22Rv1 (cell line): ENCODE data around the gene ERCC2.

Source experiments
- H3K27ac ChIP-seq: fragments of 450-650 bp; 2 replicates; pipeline ENCODE4 v1.5.1; 2017
- ZFX ChIP-seq: fragments of 450-650 bp; IDR thresholded peaks from 2 replicates; pipeline ENCODE4 v1.6.1; 2017; ENCODE audit warnings: antibody characterized with exemption, borderline replicate concordance
- TF ChIP-seq, protein P1 (sequence below): fragments of 450-650 bp; IDR thresholded peaks from 2 replicates; pipeline ENCODE4 v1.5.1; 2017; ENCODE audit warnings: mild to moderate bottlenecking

Gene ERCC2

GRCh38 chr19:45352914-45353796 is 17.2 kb downstream of the ERCC2 start:
- TF ChIP-seq, protein P1, sequence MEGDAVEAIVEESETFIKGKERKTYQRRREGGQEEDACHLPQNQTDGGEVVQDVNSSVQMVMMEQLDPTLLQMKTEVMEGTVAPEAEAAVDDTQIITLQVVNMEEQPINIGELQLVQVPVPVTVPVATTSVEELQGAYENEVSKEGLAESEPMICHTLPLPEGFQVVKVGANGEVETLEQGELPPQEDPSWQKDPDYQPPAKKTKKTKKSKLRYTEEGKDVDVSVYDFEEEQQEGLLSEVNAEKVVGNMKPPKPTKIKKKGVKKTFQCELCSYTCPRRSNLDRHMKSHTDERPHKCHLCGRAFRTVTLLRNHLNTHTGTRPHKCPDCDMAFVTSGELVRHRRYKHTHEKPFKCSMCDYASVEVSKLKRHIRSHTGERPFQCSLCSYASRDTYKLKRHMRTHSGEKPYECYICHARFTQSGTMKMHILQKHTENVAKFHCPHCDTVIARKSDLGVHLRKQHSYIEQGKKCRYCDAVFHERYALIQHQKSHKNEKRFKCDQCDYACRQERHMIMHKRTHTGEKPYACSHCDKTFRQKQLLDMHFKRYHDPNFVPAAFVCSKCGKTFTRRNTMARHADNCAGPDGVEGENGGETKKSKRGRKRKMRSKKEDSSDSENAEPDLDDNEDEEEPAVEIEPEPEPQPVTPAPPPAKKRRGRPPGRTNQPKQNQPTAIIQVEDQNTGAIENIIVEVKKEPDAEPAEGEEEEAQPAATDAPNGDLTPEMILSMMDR: no peak
- TF ChIP-seq ZFX: no peak
- no peak overlapping the region for H3K27ac ChIP-seq

- TF ChIP-seq ZFX: no peak
- TF ChIP-seq, protein P1: no peak
- no peak overlapping the region for H3K27ac ChIP-seq
Observed at GRCh38 chr19:45352471-45352870, 17.9 kb downstream of the ERCC2 start.

DNA sequence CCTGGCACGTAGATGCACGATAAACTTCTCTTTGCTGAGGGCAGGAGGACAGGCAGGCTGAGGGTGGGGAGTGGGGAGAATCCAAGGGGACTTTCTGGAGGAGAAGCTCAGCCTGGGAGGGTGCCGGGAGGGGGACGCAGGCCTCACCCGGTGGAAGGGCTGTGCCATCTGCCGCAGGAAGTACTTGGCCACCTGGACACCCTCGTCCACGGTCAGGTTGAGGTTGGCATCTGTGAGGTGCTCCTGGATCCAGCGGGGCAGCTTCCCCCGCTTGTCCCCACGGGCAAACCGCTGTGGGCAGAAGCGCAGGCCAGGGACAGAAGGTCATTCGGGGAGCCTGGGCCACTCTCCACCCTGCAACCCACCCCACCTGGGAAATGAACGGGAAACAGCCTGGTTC is 18.3 kb downstream of the ERCC2 start:
- no peak for TF ChIP-seq ZFX
- TF ChIP-seq, protein P1: no peak
- no peak overlapping the region for H3K27ac ChIP-seq

DNA sequence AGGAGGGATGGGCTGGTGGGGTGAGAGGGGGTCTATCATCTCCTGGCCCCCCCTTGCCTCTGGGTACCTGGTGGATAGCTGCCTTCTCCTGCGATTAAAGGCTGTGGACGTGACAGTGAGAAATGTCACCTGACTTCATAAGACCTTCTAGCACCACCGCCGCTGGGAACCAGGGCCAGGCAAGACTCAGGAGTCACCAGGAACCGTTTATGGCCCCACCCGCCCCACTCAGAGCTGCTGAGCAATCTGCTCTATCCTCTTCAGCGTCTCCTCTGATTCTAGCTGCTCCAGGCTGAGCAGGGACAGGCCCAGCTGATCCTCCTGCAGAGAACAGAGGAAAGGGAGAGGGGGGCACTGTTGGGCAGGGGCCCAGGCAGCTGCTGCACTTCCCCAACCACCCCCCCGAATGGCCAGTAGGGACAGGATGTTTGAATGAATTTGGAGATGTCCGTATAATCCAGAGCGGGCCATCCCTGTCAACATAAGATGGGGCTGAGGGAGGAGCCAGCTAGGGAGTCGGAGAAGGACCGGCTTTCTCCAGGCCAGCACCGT is 18.9 kb downstream of the ERCC2 start:
- no peak overlapping the region for H3K27ac ChIP-seq
- no peak for TF ChIP-seq ZFX
- TF ChIP-seq, protein P1: no peak

DNA sequence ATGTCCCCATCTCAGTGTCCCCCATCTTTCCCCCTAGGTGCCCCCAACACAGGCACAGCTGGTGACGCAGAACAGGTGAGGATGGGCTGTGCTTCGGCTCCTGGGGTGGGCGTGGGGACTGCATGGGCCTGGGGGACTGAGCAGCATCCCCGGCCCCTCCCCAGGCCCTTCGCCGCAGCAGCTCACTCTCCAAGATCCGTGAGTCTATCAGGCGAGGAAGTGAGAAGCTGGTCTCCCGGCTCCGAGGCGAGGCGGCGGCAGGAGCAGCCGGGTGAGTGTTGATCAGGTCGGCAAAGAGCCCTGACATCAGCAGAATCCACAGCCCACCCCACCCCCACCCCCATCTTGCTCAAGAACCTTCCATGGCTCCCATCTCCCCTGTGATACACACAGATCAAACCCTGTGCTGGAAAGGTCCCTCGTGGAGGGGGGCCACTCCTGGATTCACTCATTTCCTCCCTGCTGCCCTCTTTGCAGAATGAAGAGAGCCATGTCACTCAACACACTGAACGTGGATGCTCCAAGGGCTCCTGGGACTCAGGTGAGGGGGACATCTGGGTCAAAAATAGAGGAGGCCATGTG is 19.8 kb downstream of the ERCC2 start:
- no peak overlapping the region for H3K27ac ChIP-seq
- TF ChIP-seq ZFX: no peak
- TF ChIP-seq, protein P1: no peak

- 0 out of 2 replicates have a peak overlapping the region, but pooled peaks have one; percentile 10 for H3K27ac ChIP-seq
- no peak for TF ChIP-seq ZFX
- TF ChIP-seq, protein P1: no peak
Observed at GRCh38 chr19:45349430-45349941, 20.9 kb downstream of the ERCC2 start.

DNA sequence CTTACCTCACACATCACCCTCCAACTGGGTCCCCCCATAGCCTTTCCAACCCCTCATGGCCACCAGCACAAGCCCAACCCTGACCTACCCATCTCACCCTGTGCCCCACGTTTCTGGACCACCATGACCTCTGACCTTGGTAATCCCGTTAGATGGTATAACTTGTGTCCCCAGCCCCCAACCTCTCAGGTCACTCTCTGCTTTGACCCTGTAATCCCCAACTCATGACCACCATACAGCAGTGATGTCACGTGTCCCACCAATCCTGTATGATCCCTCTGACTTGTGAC is 21.3 kb downstream of the ERCC2 start:
- TF ChIP-seq, protein P1: no peak
- no peak for TF ChIP-seq ZFX
- no peak overlapping the region for H3K27ac ChIP-seq
